HG03196 (cell line): ENCODE data around the gene CD37.
"Not testable (repeated sequence)": the region's sequence is repeated elsewhere in the genome, so short reads cannot be mapped to it uniquely, and the experiment has no call there.

Source experiments
- ATAC-seq: cut with Tn5 transposase; IDR thresholded peaks from one replicate; pipeline ENCODE4 v1.9.1; 2021; ENCODE audit not compliant: unreplicated experiment

CD37 gene

DNA sequence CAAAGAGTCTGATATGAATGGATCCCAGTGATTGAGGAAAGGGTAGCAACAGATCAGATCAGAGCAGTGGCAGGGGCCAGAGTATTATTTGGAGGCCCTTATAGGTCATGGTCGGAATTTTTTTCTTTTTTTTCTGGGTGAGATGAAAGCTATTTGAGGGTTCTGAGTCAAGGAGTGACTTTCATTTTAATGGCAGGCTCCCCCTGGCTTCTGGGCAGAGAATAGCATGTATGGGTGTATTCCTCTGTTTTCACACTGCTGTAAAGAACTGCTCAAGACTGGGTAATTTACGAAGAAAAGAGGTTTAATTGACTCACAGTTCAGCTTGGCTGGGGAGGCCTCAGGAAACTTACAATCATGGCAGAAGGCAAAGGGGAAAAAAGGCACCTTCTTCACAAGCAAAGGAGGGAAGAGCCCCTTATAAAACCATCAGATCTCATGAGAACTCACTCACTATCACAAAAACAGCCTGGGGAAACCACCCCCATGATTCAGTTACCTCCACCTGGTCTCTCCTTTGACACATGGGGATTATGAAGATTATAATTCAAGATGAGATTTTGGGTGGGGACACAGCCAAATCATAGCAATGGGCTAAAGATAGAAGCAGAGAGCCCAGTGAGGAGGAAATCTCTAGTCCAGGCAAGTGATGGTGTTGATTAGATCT lies 7.2 kb upstream of the CD37 start:
- no peak for ATAC-seq

DNA sequence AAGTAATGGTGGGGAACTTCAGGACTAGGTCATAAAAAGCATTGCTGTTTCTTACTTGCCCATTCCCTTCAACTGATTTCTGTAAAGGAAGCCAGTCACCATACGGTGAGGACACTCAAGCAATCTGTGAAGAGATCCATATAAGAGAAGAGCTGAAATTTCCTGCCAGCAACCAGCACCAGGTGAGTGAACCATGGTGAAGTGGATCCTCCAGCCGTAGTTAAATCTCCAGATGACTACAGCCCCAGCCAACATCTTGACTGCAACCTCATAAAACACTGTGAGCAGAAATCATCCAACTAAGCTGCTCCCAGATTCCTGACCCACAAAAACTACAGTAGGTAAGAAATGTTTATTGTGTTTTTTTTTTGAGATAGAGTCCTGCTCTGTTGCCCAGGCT lies 6.5 kb upstream of the CD37 start:
- ATAC-seq = no peak

DNA sequence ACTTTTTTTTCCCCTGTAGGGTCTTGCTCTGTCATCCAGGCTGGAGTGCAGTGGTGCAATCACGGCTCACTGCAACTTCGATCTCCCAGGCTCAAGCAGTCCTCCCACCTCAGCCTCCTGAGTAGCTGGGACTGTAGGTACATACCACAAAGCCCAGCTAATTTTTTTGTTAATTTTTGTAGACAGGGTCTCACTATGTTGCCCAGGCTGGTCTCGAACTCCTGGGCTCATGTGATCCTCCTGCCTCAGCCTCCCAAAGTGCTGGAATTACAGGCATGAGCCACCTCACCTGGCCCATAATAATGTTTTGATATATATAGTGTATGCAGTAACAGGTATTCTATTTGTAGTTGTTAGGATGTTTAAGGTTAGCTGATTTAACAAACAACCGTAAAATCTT lies 4.0 kb upstream of the CD37 start:
- not testable (repeated sequence) for ATAC-seq

DNA sequence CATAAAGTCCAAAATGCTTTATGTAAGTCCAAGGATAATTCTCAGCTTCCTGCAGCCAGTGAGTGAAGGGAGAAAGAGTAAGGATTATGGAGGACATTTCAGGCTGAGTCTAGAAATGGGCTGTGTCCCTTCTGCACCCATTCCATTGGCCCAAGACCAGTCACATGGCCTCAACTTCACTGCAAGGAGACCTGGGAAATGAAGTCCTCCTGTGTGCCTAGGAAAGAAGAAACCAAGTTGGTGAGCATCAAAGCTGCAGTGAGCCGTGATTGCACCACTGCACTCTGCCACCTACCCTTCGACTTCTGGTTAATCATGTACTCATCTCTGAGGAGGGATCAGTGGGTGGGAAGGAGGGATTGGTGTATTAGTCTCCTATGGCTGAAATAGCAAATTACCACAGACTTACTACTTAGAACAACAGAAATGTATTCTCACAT lies 3.6 kb upstream of the CD37 start:
- ATAC-seq = peak; percentile 40

DNA sequence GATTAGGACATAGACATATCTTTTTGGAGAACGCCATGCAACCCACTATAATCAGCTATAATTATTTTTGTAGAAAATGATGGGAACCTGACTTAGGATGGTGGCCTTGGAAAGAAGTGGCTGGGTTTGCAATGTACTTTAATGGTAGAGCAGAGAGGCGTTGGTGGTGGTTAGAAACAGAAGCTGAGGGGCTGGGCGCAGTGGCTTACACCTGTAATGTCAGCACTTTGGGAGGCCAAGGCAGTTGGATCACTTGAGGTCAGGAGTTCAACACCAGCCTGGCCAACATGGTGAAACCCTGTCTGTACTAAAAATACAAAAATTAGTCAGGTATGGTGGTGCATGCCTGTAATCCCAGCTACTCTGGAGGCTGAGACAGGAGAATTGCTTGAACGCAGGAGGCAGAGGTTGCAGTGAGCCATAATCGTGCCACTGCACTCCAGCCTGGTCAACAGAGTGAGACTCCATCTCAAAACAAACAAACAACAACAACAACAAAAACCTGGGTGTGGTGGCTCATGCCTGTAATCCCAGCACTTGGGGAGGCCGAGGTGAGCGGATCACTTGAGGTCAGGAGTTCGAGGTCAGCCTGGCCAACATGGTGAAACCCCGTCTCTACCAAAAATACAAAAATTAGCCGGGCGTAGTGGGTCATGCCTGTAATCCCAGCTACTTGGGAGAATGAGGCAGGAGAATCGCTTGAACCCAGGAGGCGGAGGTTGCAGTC lies 2.4 kb upstream of the CD37 start:
- ATAC-seq = not testable (repeated sequence)

DNA sequence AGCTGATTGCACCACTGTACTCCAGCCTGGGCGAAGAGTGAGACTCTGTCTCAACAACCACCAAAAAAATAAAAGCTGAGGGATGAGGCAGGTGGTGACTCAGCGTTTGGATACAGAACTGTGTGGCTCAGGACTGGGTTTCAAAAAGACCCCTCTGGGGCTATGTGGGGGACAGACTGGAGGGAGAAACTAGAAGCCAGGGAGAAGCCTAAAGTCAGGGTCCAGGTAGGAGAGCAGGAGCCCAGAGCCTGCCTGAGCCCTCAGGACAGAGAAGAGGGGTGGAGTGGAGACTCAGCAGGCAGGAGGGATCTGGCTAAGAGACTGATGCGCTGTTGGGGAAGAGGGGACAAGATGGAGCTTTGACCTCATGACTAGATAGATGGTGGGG lies 1.8 kb upstream of the CD37 start:
- no peak for ATAC-seq

- ATAC-seq = peak; percentile 55
These were observed 1.4 kb upstream of the CD37 start for GRCh38 chr19:49333811-49334288.

- no peak for ATAC-seq
These were observed 727 bp downstream of the CD37 start for GRCh38 chr19:49335784-49336481.

DNA sequence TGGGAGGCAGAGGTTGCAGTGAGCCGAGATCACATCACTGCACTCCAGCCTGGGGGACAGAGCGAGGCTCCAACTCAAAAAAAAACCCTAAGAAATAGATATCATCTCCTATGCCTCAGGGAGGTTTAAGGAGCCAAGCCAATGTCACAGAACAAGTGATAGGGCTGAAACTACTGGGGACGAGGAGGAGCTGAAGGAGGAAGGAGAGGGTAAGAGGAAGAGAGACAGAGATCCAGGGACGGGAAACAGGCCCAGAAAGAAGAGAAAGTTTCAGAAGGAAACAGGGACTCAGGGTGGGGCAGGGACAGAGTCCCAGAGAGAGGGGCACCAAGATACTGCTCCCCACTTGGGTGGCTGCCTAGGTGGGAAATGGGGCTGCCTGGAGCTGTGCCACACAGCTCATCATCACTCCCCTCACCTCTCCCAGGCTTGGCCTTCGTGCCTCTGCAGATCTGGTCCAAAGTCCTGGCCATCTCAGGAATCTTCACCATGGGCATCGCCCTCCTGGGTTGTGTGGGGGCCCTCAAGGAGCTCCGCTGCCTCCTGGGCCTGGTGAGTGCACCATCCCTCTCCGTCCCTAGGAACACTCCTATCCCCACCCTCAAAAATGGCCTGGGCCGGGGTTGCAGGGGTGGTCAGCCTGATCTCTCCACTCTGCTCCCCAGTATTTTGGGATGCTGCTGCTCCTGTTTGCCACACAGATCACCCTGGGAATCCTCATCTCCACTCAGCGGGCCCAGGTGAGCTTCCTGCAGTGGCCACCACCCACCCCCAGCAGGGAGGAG lies 1.5 kb downstream of the CD37 start:
- no peak for ATAC-seq

- ATAC-seq = no peak
These were observed 2.2 kb downstream of the CD37 start for GRCh38 chr19:49337267-49338022.

DNA sequence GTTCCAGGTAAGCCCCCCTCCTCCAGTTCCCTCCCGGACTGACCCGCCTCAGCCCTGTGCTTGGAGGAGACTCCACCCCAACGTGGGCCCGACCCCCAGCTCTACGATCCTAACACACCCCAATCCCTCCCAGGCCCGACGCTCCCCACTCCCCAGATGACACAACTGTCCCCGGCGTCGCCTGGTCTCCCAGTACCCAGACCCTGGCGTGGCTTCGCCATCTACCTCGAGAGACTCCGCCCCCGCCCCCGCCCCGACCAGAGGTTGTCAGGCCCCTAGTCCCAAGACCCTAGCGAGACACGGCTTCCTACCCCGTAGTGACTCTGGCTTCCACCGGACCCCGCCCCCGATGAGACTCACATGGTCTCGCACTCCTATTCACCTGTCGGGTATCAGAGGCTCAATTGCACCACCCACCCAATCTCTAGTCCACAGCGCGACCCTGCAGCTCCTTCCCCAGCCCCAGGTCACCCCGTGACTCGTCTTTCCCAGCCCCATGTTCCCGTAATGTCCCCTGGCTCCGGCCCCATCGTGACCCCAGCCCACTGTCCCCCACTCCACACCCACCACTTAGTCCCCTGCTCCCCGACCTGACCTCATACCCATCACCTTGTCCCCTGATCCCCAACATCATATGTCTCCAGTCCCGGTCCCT lies 2.9 kb downstream of the CD37 start:
- no peak for ATAC-seq

DNA sequence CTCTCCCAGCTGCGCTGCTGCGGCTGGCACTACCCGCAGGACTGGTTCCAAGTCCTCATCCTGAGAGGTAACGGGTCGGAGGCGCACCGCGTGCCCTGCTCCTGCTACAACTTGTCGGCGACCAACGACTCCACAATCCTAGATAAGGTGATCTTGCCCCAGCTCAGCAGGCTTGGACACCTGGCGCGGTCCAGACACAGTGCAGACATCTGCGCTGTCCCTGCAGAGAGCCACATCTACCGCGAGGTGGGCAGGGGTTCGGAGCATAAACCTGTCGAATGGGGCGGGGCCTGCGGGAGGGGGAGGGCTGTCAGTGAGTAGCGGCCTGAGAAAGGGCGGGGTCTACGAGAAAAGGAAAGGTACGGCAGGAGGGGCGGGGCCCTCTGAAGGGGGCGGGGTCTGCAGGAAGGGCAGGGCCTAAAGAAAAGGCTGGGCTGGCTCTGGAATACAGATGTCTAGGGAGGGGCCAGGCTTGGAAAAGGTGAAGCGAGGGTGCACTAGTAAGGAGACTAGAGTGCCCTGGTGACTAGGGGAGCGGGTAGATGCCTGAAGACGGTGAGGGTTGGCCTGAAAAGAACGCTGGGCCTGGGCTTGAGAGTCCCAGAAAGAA lies 3.6 kb downstream of the CD37 start:
- no peak for ATAC-seq

GRCh38 chr19:49339301-49340068 lies 4.3 kb downstream of the CD37 start:
- ATAC-seq = no peak

DNA sequence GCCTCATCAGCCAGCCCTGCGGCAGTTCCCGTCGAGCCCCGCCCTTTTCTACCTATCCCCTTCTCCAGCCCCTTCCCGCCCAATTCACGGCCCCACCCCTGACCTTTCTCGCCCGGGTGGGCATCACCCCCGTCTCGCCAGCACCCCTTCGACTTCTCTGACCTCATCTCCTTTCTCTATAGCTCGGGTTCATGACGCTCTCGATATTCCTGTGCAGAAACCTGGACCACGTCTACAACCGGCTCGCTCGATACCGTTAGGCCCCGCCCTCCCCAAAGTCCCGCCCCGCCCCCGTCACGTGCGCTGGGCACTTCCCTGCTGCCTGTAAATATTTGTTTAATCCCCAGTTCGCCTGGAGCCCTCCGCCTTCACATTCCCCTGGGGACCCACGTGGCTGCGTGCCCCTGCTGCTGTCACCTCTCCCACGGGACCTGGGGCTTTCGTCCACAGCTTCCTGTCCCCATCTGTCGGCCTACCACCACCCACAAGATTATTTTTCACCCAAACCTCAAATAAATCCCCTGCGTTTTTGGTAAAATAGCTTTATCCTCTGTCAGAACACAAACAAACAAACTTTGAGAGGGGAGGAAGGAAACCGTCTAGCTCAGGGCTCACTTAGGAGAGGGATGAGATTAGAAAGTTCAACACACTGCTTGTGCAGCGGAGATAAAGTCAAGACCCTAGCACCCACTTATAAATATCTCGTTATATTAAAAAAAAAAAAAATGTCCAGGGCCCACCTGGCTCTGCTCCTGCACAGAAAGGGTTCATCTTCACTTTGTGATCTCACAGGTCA lies 5.1 kb downstream of the CD37 start:
- peak; percentile 60 for ATAC-seq

- ATAC-seq = peak; percentile 6
These were observed 5.9 kb downstream of the CD37 start for GRCh38 chr19:49340865-49341718.

GRCh38 chr19:49342291-49342721 lies 7.1 kb downstream of the CD37 start:
- no peak for ATAC-seq

- no peak for ATAC-seq
These were observed 7.9 kb downstream of the CD37 start for GRCh38 chr19:49343123-49343522.
